Measurements from ENCODE around the gene GALNT10. TPM values are rescaled to one million over a fixed set of nuclear protein-coding genes. Genes with fewer than 3 reads are reported as not detected.

GALNT10 gene
- total RNA-seq, 2 donors from 2014 or later = 11.5 to 19.5 TPM

DNA sequence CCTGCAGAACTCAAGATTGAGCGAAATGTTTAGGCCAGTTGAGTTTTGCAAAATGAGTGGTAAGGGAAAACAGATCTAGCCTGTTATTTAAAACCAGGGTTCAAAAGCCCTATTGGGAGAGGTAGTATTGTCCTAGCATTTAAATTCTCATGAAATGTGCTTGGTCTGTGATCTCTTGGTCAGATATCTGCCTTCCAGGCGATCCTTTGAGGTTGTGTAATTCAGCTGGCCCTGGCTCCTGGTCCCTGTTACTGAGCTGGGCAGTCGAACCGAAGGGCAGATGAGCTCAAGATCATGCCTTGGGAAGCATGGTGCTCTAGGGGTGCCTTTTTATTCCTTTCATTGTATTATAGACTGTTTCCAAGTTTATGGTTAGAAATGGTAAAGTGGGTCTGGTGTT lies 269.6 kb downstream of the GALNT10 start:
- Histone ChIP-seq H3K36me3 (replicated peaks in 1 of 2; ENCODE audit: insufficient read depth in 1 of 2, low read depth in 2 of 2) (peaks cover 0 to 5% of the 10 kb centered on the region in 2 donors), H3K4me1 (no peaks in the 10 kb centered on the region), H3K27ac (no peak overlapping the region), H3K4me3 (no peak overlapping the region), H3K27me3 (no peaks in the 10 kb centered on the region), H3K9me3 (no peaks in the 10 kb centered on the region)
- DNase-seq (no peak), ATAC-seq (no peak)
- intact Hi-C loops (cut with DNase I) = no loop called here
- TF ChIP-seq POLR2A (IDR thresholded peaks at IDR 0.05) = no peak
- no peak for TF ChIP-seq CTCF (IDR thresholded peaks at IDR 0.05)
- 84 to 89% methylated on average over 4 of the region's 4 CpGs for WGBS, 2 donors

GRCh38 chr5:154461531-154461930 lies 271.0 kb downstream of the GALNT10 start:
- TF ChIP-seq CTCF (IDR thresholded peaks at IDR 0.05) (no peak), POLR2A (IDR thresholded peaks at IDR 0.05) (no peak)
- intact Hi-C loops (cut with DNase I) = no loop called here
- DNase-seq (no peak), ATAC-seq (no peak)
- no peaks in the 10 kb centered on the region for H3K4me1 ChIP-seq
- no peak overlapping the region for H3K27ac ChIP-seq
- 71 to 75% methylated on average over 6 of the region's 6 CpGs for WGBS, 2 donors
- no peak overlapping the region for H3K4me3 ChIP-seq
- no peaks in the 10 kb centered on the region for H3K9me3 ChIP-seq
- peaks cover 0 to 3% of the 10 kb centered on the region in 2 donors for H3K36me3 ChIP-seq (replicated peaks in 1 of 2; ENCODE audit: insufficient read depth in 1 of 2, low read depth in 2 of 2)
- no peaks in the 10 kb centered on the region for H3K27me3 ChIP-seq

DNA sequence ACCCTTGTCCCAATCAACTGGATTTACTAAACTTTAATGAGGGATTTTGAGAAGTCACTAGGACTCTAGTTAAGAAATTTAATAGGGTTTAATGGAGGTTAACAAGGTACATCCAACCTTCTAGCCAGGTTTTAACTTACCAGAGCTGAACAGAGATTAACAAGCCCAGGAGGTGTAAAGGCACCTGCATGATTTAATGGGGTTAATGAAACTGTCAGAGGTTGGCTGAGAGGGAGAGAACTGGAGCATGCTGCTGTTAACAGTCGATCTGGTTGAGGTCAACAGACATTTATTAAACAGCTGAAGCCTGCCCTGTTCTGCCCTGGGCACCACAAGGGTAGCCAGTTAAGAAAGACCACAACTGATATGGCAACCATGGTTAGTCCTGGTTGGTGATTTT lies 273.9 kb downstream of the GALNT10 start:
- Histone ChIP-seq H3K27me3 (no peaks in the 10 kb centered on the region), H3K4me1 (no peaks in the 10 kb centered on the region), H3K4me3 (no peak overlapping the region), H3K27ac (no peak overlapping the region), H3K36me3 (replicated peaks in 1 of 2; ENCODE audit: insufficient read depth in 1 of 2, low read depth in 2 of 2) (no peaks in the 10 kb centered on the region), H3K9me3 (no peaks in the 10 kb centered on the region)
- no peak for TF ChIP-seq CTCF (IDR thresholded peaks at IDR 0.05)
- no peak for TF ChIP-seq POLR2A (IDR thresholded peaks at IDR 0.05)
- intact Hi-C loops (cut with DNase I) = no loop called here
- DNase-seq (no peak), ATAC-seq (no peak)
- 21 to 28% methylated on average over 1 of the region's 1 CpG for WGBS, 2 donors

DNA sequence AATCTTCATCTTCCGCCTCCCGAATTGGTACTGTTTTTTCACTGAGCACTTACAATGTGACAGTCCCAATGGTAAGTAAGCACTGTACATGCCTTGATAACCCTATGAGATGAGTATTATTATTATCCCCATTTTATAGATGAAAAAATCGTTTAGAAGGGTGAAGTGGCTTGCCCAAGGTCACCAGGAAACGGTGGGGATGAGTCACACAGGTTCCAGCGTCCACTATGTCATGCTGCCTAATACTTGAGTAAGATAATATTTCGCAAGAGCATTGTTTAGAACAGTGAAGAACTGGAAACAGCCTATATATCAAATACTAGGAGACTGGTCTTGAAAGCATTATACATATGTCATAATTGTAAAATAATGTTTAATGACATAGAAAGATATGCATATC lies 274.6 kb downstream of the GALNT10 start:
- peak in 1 of 4 donors; percentile 24 for DNase-seq
- no peak overlapping the region for H3K4me3 ChIP-seq
- no peaks in the 10 kb centered on the region for H3K4me1 ChIP-seq
- intact Hi-C loops (cut with DNase I) = no loop called here
- WGBS, 2 donors = 46 to 47% methylated on average over 6 of the region's 6 CpGs
- no peaks in the 10 kb centered on the region for H3K36me3 ChIP-seq (replicated peaks in 1 of 2; ENCODE audit: insufficient read depth in 1 of 2, low read depth in 2 of 2)
- H3K27me3 ChIP-seq = no peaks in the 10 kb centered on the region
- no peak for ATAC-seq
- no peak overlapping the region for H3K27ac ChIP-seq
- TF ChIP-seq CTCF (IDR thresholded peaks at IDR 0.05) (no peak), POLR2A (IDR thresholded peaks at IDR 0.05) (no peak)
- H3K9me3 ChIP-seq = no peaks in the 10 kb centered on the region

GRCh38 chr5:154466147-154466546 lies 275.6 kb downstream of the GALNT10 start:
- intact Hi-C loops (cut with DNase I) = no loop called here
- Histone ChIP-seq H3K27me3 (no peaks in the 10 kb centered on the region), H3K27ac (no peak overlapping the region), H3K9me3 (no peaks in the 10 kb centered on the region), H3K4me1 (no peaks in the 10 kb centered on the region), H3K4me3 (no peak overlapping the region), H3K36me3 (replicated peaks in 1 of 2; ENCODE audit: insufficient read depth in 1 of 2, low read depth in 2 of 2) (no peaks in the 10 kb centered on the region)
- ATAC-seq = no peak
- DNase-seq = no peak
- no peak for TF ChIP-seq POLR2A (IDR thresholded peaks at IDR 0.05)
- TF ChIP-seq CTCF (IDR thresholded peaks at IDR 0.05) = no peak
- WGBS, 2 donors = 61% methylated on average over 5 of the region's 5 CpGs

Data from body of pancreas (tissue), 4 donors.